SK-N-SH (cell line): ENCODE results near the gene AGAP1. TPM values are rescaled to one million over a fixed set of nuclear protein-coding genes. Genes with fewer than 3 reads are reported as not detected.

ENCODE experiments used
- CTCF ChIA-PET: fragments of 300-600, 350-600 bp; formaldehyde crosslinking; extraction: SDS; loops from one replicate; lab custom pipeline; 2021; lab: Yijun Ruan, JAX
- POLR2A ChIA-PET: fragments of 350-600 bp; sonication (Branson Sonifier 250); formaldehyde crosslinking; extraction: SDS; loops from one replicate; lab custom pipeline; 2020; ENCODE audit warnings: antibody characterized with exemption, inconsistent platforms; lab: Yijun Ruan, JAX
- DNase-seq: peaks from one replicate; pipeline ENCODE4 v3.0.0; 2012
- H2AFZ ChIP-seq: fragments of 200-600 bp; sonication (generic); 2 replicates; pipeline ENCODE4 v1.8.1; 2016; ENCODE audit warnings: antibody characterized with exemption, mild to moderate bottlenecking, low read depth
- H3F3A ChIP-seq: fragments of 200-600 bp; sonication (generic); replicated peaks from 2 replicates; pipeline ENCODE3; 2016; ENCODE audit warnings: antibody characterized with exemption, mild to moderate bottlenecking; ENCODE audit not compliant: insufficient read depth
- H3K27ac ChIP-seq, 2 experiments: fragments of 200-500 bp in 1 of 2; fragments of 200-600 bp in 1 of 2; sonication (Bioruptor generic) in 1 of 2; sonication (generic), shearing (Covaris generic) in 1 of 2; 2 replicates each; pipeline versions ENCODE4 v1.5.1 to v1.6.1; 2014 to 2016; ENCODE audit warnings: low read depth in 2 of 2, inconsistent platforms in 1 of 2, low read length in 1 of 2, mild to moderate bottlenecking in 1 of 2, mixed read lengths in 1 of 2
- H3K27me3 ChIP-seq: fragments of 200-600 bp; sonication (generic), shearing (Covaris generic); 2 replicates; pipeline ENCODE4 v1.6.1; 2016; ENCODE audit warnings: mixed run types; ENCODE audit not compliant: insufficient read depth
- H3K36me3 ChIP-seq, 2 experiments: fragments of 200-500 bp in 1 of 2; fragments of 200-600 bp in 1 of 2; sonication (Bioruptor generic) in 1 of 2; sonication (generic) in 1 of 2; replicated peaks in 1 of 2; 2 replicates each; pipeline versions ENCODE3 to v1.5.1; 2014 to 2016; ENCODE audit warnings: low read length in 1 of 2, mild to moderate bottlenecking in 1 of 2; ENCODE audit not compliant: insufficient read depth in 2 of 2, control insufficient read depth in 1 of 2
- H3K4me1 ChIP-seq, 2 experiments: fragments of 200-500 bp in 1 of 2; fragments of 200-600 bp in 1 of 2; sonication (Bioruptor generic) in 1 of 2; sonication (generic), shearing (Covaris generic) in 1 of 2; 2 replicates each; pipeline versions ENCODE4 v1.5.1 to v1.6.1; 2014 to 2016; ENCODE audit warnings: low read depth in 1 of 2, low read length in 1 of 2, mixed run types in 1 of 2; ENCODE audit not compliant: insufficient read depth in 2 of 2, control insufficient read depth in 1 of 2
- H3K4me2 ChIP-seq: fragments of 200-600 bp; sonication (generic), shearing (Covaris generic); 2 replicates; pipeline ENCODE4 v1.6.1; 2017; ENCODE audit warnings: mixed run types
- H3K4me3 ChIP-seq, 2 experiments: fragments of 200-500 bp in 1 of 2; fragments of 200-600 bp in 1 of 2; sonication (Bioruptor generic) in 1 of 2; sonication (generic), shearing (Covaris generic) in 1 of 2; 2 replicates each; pipeline versions ENCODE4 v1.5.1 to v1.8.1; 2014 to 2016; ENCODE audit warnings: low read depth in 2 of 2, inconsistent platforms in 1 of 2, low read length in 1 of 2, mild to moderate bottlenecking in 1 of 2, mixed read lengths in 1 of 2, moderate library complexity in 1 of 2
- H3K79me2 ChIP-seq: fragments of 200-600 bp; sonication (generic); 2 replicates; pipeline ENCODE4 v1.8.1; 2017; ENCODE audit warnings: mild to moderate bottlenecking; ENCODE audit not compliant: insufficient read depth
- H3K9ac ChIP-seq: fragments of 200-600 bp; sonication (generic); 2 replicates; pipeline ENCODE4 v1.6.1; 2017; ENCODE audit warnings: mixed run types
- H3K9me2 ChIP-seq: fragments of 200-600 bp; sonication (generic); 2 replicates; pipeline ENCODE4 v1.6.1; 2017; ENCODE audit warnings: mixed run types
- H3K9me3 ChIP-seq: fragments of 200-600 bp; sonication (generic); 2 replicates; pipeline ENCODE4 v1.6.1; 2017; ENCODE audit warnings: mixed run types, mild to moderate bottlenecking, moderate library complexity
- H4K20me1 ChIP-seq: fragments of 200-600 bp; sonication (generic); 2 replicates; pipeline ENCODE4 v1.6.1; 2017; ENCODE audit warnings: mild to moderate bottlenecking, mixed run types; ENCODE audit not compliant: insufficient read depth
- CHD2 ChIP-seq: fragments of 150-350 bp; IDR thresholded peaks from 2 replicates; pipeline ENCODE4 v1.6.1; 2018; ENCODE audit warnings: low read length; ENCODE audit not compliant: partially characterized antibody
- EZH2phosphoT487 ChIP-seq: fragments of 200-600 bp; sonication (generic); IDR thresholded peaks from 2 replicates; pipeline ENCODE4 v1.6.1; 2017; ENCODE audit warnings: low read depth, mixed run types, mild to moderate bottlenecking, antibody characterized with exemption, moderate library complexity, borderline replicate concordance
- FOSL2 ChIP-seq: IDR thresholded peaks from 2 replicates; pipeline ENCODE4 v1.4.0; 2012; ENCODE audit warnings: low read depth, mild to moderate bottlenecking, moderate library complexity, borderline replicate concordance
- FOXJ3 ChIP-seq: sonication (generic); formaldehyde crosslinking; IDR thresholded peaks from 2 replicates; pipeline ENCODE4 v1.5.1; 2020; ENCODE audit warnings: mild to moderate bottlenecking, missing genetic modification reagents
- FOXM1 ChIP-seq: IDR thresholded peaks from 2 replicates; pipeline ENCODE4 v1.4.0; 2012; ENCODE audit warnings: low read depth, mild to moderate bottlenecking
- GABPA ChIP-seq: IDR thresholded peaks from 2 replicates; pipeline ENCODE4 v1.4.0; 2012; ENCODE audit warnings: low read depth, mild to moderate bottlenecking
- GATA2 ChIP-seq: sonication (generic); formaldehyde crosslinking; IDR thresholded peaks from 2 replicates; pipeline ENCODE4 v1.5.0; 2020; ENCODE audit warnings: mild to moderate bottlenecking, missing genetic modification reagents
- JUND ChIP-seq: IDR thresholded peaks from 2 replicates; pipeline ENCODE4 v1.4.0; 2012
- MXI1 ChIP-seq: IDR thresholded peaks from 2 replicates; pipeline ENCODE4 v1.6.1; 2012; ENCODE audit warnings: mild to moderate bottlenecking, low read depth, low read length, improper control_type of control experiment
- NFIC ChIP-seq: IDR thresholded peaks from 2 replicates; pipeline ENCODE4 v1.4.0; 2012; ENCODE audit warnings: borderline replicate concordance
- NRF1 ChIP-seq: IDR thresholded peaks from 2 replicates; pipeline ENCODE4 v1.6.1; 2012; ENCODE audit warnings: low read depth, mild to moderate bottlenecking, low read length
- RAD21 ChIP-seq: IDR thresholded peaks from 2 replicates; pipeline ENCODE4 v1.6.1; 2012; ENCODE audit warnings: mild to moderate bottlenecking, low read length
- RCOR1 ChIP-seq: fragments of 150-350 bp; IDR thresholded peaks from 2 replicates; pipeline ENCODE4 v1.6.1; 2017; ENCODE audit warnings: antibody characterized with exemption, low read length
- REST ChIP-seq: IDR thresholded peaks from 2 replicates; pipeline ENCODE4 v1.6.1; 2012; ENCODE audit warnings: mild to moderate bottlenecking, low read depth, low read length, moderate library complexity
- RXRA ChIP-seq: IDR thresholded peaks from 2 replicates; pipeline ENCODE4 v1.4.0; 2012; ENCODE audit warnings: low read depth, mild to moderate bottlenecking, borderline replicate concordance
- SIN3A ChIP-seq: IDR thresholded peaks from 2 replicates; pipeline ENCODE4 v1.6.1; 2012; ENCODE audit warnings: low read depth, mild to moderate bottlenecking, low read length, moderate library complexity, borderline replicate concordance
- TCF12 ChIP-seq: IDR thresholded peaks from 2 replicates; pipeline ENCODE4 v1.4.0; 2012
- TEAD4 ChIP-seq: IDR thresholded peaks from 2 replicates; pipeline ENCODE4 v1.4.0; 2012; ENCODE audit warnings: mild to moderate bottlenecking, borderline replicate concordance; ENCODE audit not compliant: insufficient read depth
- USF1 ChIP-seq: IDR thresholded peaks from 2 replicates; pipeline ENCODE4 v1.4.0; 2012; ENCODE audit warnings: low read depth, borderline replicate concordance
- YY1 ChIP-seq: IDR thresholded peaks from 2 replicates; pipeline ENCODE4 v1.4.0; 2012; ENCODE audit warnings: low read depth, mild to moderate bottlenecking
- ZBTB33 ChIP-seq: IDR thresholded peaks from 2 replicates; pipeline ENCODE4 v1.4.0; 2012; ENCODE audit warnings: low read depth, borderline replicate concordance
- WGBS: methylation state at CpG from one replicate; pipeline ENCODE4 v1.1.6; 2017; ENCODE audit warnings: low lambda C conversion rate; 5-methylcytosine and 5-hydroxymethylcytosine counted together
- polyA plus RNA-seq, 3 experiments: library from polyadenylated mRNA; depleted of rRNA; stranded (reverse); fragments of >200 nt; gene quantifications; 2 replicates each; pipeline ENCODE4 v1.2.3, GENCODE V29; 2012
- TF ChIP-seq, protein P1 (sequence below): fragments of 200-600 bp; sonication (generic); IDR thresholded peaks from 2 replicates; pipeline ENCODE4 v1.6.1; 2017; ENCODE audit warnings: antibody characterized with exemption, mild to moderate bottlenecking, moderate library complexity
- TF ChIP-seq, protein P2 (sequence below): IDR thresholded peaks from 2 replicates; pipeline ENCODE4; 2012

The AGAP1 gene
- polyA plus RNA-seq (2012; rRNA removed): 8.8 and 9.4 TPM in 2 replicates
- polyA plus RNA-seq (2012; cell fraction: cytosol; rRNA removed): 4.9 and 7.6 TPM in 2 replicates
- 9.4 and 9.9 TPM in 2 replicates for polyA plus RNA-seq (2012; cell fraction: nucleus; rRNA removed)

- Histone ChIP-seq H3K36me3 (no peaks in the 10 kb centered on the region), H4K20me1 (peaks cover 39% of the 10 kb centered on the region), H3K27ac (peak within 1 kb of the TSS in 1 of 2 experiments; percentile 87; a peak in 2 of 4 replicates), H3K9me3 (no peaks in the 10 kb centered on the region), H3F3A (no peaks in the 10 kb centered on the region), H3K9me2 (no peaks in the 10 kb centered on the region), H3K4me1 (peaks cover 13 to 23% of the 10 kb centered on the region in 2 experiments; a peak in 2 of 4 replicates), H3K27me3 (no peaks in the 10 kb centered on the region), H2AFZ (peak within 1 kb of the TSS; percentile 96; the same call in 1 of the 2 replicates), H3K4me2 (peak within 1 kb of the TSS; percentile 99), H3K9ac (peak within 1 kb of the TSS; percentile 69), H3K79me2 (peaks cover 42% of the 10 kb centered on the region), H3K4me3 (peak within 1 kb of the TSS; percentile 72 to 77)
- ChIA-PET CTCF (interaction anchor here (0.9 to 2.1 kb wide), 2 partner anchors 99 to 101 kb away, joined by 3 to 9 read pairs; no protein-coding TSS in a partner anchor), POLR2A (interaction anchor here (1.5 kb wide), 1 partner anchor 80 kb away, joined by 4 read pairs; no protein-coding TSS in a partner anchor)
- DNase-seq: peak; percentile 97
- 0% methylated on average over 4 of the region's 156 CpGs for WGBS
- TF ChIP-seq REST (no peak), MXI1 (no peak), GATA2 (CRISPR knock-in tag) (no peak), USF1 (no peak), ZBTB33 (no peak), SIN3A (no peak), NFIC (0 out of 2 replicates have a peak, but pooled peaks have one; percentile 12), RCOR1 (no peak), RXRA (no peak), GABPA (peak; percentile 56), TEAD4 (no peak), TCF12 (no peak), EZH2phosphoT487 (no peak), CHD2 (peak; percentile 46), FOXM1 (no peak), RAD21 (no peak), FOXJ3 (CRISPR knock-in tag) (no peak), JUND (no peak), NRF1 (peak; percentile 54), YY1 (no peak), FOSL2 (no peak)
- TF ChIP-seq, protein P1, sequence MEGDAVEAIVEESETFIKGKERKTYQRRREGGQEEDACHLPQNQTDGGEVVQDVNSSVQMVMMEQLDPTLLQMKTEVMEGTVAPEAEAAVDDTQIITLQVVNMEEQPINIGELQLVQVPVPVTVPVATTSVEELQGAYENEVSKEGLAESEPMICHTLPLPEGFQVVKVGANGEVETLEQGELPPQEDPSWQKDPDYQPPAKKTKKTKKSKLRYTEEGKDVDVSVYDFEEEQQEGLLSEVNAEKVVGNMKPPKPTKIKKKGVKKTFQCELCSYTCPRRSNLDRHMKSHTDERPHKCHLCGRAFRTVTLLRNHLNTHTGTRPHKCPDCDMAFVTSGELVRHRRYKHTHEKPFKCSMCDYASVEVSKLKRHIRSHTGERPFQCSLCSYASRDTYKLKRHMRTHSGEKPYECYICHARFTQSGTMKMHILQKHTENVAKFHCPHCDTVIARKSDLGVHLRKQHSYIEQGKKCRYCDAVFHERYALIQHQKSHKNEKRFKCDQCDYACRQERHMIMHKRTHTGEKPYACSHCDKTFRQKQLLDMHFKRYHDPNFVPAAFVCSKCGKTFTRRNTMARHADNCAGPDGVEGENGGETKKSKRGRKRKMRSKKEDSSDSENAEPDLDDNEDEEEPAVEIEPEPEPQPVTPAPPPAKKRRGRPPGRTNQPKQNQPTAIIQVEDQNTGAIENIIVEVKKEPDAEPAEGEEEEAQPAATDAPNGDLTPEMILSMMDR: no peak
- TF ChIP-seq, protein P2, sequence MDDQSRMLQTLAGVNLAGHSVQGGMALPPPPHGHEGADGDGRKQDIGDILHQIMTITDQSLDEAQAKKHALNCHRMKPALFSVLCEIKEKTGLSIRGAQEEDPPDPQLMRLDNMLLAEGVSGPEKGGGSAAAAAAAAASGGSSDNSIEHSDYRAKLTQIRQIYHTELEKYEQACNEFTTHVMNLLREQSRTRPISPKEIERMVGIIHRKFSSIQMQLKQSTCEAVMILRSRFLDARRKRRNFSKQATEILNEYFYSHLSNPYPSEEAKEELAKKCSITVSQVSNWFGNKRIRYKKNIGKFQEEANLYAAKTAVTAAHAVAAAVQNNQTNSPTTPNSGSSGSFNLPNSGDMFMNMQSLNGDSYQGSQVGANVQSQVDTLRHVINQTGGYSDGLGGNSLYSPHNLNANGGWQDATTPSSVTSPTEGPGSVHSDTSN: no peak
Observed at GRCh38 chr2:235493775-235494715, at the start of gene AGAP1. AGAP1 (plus strand) TSS chr2:235494043.
